ENCODE measurements around the gene COBL.

The COBL gene

GRCh38 chr7:51303142-51303525 lies 13.5 kb downstream of the COBL start:
- DNase-seq (ENCODE audit: low read depth): no peak

DNA sequence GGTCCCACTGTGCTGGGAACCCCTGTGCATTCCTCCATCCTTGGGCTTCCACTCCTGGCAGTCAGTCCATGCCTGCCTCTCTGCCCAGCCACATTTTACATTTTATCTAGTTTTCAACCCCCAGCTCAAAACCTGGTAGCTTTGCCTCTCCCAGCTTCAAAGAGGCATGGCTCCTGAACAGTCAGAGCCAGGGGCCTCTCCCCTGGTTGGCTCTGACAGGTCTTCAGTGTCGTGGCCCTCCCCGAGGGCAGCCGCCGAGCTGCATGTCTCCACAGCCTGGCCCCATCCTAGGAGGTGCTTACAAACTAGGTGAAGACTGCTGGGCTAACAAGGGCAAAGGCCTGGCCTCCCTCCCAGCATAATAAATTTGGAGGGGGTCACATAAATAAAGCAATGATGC lies 14.8 kb downstream of the COBL start:
- DNase-seq (ENCODE audit: low read depth): no peak

DNA sequence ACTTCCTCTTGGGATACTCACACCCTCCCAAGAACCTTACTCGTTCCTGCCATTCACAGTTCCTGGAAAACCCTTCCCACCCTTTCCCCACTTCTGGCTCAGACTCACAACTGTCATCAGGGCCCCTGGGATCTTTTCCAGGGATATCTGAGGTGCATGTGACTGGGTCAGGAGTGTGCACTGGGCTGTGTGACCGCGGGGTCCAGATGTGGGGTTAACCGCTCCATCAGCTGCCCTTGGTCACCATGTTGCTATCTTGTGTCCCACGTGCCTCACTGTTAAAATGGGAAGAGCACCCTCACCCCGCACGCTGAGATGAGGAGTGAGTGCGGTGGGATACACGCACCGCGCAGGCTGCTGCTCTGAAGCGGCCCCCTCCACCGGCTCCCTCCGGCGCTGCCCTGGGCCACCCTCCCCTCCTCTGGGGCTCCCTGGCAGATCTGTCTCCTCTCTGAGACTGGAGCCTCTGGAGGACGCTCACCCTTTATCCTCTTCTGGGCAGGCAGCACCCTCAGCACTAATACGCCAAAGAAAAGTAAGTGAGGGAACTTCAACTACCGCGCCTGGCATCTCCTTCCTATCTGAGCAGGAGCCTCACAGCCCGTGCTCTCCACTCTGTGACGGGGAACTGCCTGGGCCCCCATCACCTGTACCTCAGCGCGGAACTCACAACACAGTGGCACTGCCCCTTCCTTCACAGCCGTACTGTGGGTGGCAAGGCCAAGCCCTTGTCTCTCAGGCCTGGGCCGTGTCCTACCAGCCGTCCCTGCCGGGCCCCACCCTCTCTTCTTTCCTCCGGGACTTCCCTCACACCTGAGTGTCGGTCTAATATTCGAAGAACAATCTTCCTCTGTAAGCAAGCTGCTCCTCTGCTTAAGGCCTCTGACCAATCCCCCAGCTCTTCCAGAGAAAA lies 15.6 kb downstream of the COBL start:
- no peak for DNase-seq (ENCODE audit: low read depth)

DNA sequence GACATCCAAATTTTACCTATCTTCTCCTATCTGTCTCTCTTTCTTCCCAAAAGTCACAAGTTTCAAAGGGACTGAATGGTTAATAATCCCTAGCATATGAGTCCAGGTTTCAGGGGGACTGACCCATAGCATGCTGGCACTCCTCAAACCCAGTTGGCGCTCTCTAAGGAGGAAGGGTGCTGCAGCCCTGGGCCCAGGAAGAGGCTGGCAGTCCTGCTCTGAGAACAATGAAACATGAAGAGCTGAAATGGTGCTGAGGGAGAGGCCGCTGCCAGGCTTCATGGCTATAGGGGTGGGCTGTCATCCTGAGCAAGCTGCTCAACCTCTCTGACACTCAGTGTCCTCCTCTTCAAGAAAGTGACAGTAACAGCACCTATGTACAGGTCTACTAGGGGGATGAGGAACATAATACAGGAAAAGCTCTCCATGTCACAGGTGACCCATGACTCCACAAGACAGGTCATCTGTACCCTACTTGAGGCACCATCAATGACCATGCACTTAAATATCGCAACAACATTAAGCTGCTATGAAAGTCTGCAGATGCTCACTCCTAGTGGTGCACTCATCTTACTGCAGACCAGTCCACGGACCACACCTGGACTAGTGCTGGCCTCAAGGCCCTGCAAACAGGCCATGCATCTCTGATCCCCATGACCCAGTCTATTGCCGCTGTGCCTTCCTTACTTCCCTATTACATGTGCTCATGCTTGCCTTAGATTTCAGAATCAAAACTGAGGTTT lies 17.0 kb downstream of the COBL start:
- DNase-seq (ENCODE audit: low read depth): no peak

DNA sequence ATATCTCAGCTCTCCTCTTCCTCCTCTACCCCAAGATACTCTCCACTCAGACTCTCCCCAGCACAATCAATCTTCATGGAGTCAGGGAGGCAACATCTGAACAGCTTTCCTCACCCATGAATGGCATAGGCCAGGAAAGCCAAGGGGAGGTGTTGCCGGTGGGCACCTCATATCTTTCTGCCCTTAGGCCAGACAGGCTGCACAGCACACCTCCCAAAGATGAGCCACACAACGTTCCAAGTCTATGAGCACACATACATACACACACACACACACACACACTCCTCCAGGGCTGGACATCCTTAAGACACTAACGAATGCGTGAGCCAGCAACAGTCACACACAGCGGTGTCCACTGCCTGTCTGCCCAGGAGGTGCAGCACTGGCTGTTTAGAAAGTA lies 17.7 kb downstream of the COBL start:
- no peak for DNase-seq (ENCODE audit: low read depth)

- no peak for DNase-seq (ENCODE audit: low read depth)
Measured at GRCh38 chr7:51297986-51298385, 18.6 kb downstream of the COBL start.

GRCh38 chr7:51295440-51296245 lies 21.0 kb downstream of the COBL start:
- DNase-seq (ENCODE audit: low read depth): no peak

DNA sequence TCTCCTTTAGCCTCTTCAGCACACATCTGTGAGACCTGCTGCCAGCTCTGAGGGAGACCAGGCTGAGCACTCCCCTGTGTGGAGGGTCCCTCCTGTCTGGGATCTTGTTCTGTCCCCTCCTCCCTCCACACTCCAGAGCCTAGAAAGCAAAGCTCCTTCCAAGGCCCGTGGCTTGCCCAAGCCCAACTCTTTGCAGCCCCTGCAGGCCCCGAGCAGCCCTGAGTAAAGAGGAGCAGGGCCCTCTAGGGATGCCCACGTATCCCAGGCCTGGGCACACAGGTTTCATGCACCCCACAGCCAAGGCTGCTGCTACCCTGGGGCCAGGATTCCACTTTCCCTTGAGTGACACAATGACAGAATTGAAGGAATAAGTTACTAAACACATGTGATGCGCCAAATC lies 24.0 kb downstream of the COBL start:
- DNase-seq (ENCODE audit: low read depth): no peak

DNA sequence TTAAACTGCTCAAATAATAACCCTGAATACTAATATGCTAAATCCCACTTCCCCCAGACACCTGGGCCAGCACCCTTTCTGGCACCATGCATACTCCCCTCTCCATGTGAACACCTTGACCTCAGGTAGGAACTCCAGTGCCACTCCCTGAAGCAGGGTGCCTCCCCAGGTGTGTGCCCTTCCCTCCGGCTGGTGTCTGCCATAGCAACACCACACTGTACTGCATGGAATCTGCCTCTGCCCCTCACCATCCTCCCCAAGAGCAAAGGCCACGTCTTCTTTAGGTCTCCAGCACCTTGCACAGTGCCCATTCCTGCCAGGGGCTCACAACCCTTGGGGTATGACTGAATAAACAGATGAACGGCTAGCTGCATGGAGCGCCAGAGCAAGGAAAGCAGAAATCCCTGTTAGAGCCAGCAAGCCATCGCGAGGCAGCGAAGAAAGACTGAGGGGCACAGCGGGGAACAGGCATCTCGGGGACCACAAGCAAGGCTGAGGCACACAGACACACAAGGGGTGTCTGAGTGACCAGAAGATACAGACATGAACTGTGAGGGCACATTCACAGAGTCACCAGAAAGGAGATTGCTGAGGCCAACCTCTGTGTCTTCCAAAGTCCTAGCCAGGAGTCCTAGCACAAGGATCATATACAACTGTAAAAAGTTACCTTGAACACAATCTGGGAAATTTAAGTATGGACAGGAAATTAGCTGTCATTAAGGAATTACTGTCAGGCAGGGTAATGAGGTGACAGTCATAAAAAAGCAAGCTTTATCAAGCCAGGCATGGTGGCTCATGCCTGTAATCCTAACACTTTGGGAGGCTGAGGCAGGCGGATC lies 25.7 kb downstream of the COBL start:
- no peak for DNase-seq (ENCODE audit: low read depth)

GRCh38 chr7:51290304-51290637 lies 26.3 kb downstream of the COBL start:
- no peak for DNase-seq (ENCODE audit: low read depth)

DNA sequence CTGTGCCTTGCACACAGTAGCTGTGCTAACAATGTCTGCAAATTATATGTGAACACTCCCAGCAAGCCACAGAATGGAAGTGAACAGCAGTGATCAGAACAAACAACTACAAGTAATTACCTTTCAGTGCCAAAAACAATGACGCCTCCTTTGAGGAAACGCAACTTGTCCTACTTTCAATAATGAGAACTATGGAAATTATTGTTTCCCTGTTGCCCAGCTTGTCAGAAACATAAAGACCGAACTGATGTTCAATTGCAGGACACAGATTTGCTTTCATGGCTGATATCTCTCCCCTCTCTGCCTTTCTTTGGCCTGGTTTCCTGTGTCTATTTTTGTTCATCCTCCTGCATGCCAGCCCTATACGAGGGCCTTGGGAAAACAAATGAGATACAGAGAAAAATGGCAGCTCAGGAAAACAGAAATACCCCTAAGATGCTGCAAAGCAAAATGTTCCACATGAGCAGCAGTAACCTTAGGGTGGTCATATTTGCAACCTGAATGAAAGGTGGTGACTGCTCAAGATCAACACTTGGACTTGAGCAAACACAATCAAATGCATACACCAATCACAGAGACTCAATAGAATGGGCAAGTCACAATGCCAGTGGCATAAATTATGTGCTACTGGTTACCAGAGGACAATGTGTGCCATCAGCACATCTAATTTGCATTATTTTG lies 26.8 kb downstream of the COBL start:
- no peak for DNase-seq (ENCODE audit: low read depth)

DNA sequence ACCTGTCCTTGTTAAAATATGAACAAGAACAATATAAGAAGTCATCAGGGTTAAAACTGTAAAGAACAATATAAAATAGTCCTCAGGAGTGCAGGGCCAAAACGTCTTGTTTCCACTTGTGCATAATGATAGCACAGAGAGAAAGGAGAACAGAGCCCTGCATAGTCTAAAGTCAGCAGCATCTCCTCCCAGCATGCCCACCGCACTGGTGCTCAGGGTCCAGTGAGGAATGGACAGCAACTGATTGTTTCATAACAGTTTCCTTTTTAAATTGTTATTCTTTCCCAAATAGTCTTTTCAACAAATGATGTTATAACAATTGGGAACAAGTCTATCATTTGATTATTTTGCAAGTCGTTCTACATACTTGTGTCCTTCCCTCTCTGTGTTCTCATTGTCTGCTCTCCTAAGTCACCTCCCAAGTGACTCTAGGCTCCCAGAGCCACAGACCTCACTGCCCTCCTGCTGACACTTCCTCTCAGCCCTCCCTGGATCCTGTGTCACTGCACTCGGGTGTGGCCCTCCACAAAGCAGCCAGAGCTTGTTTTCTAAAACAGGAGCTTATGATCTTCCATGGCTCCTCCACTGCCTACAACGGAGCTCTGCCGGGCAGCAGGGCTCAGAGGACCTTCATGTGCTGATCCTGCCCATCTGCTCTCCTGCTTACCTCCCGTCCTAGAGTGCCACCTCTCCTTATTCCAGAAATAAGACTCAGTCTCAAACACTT lies 27.6 kb downstream of the COBL start:
- DNase-seq (ENCODE audit: low read depth): no peak

DNA sequence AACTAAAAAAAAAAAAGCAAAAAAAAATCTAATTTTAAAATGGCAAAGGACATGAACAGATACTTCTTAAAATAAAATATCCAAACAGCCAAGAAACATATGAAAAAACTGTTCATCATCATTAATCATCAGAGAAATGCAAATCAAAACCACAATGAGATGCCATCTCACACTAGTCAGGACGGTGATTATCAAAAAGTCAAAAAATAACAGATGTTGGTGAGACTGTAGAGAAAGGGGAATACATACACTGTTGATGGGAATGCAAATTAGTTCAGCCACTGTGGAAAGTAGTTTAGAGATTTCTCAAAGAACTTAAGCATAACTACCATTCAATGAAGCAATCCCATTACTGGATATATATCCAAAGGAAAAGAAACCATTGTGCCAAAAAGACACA lies 30.2 kb downstream of the COBL start:
- DNase-seq (ENCODE audit: low read depth): no peak

DNA sequence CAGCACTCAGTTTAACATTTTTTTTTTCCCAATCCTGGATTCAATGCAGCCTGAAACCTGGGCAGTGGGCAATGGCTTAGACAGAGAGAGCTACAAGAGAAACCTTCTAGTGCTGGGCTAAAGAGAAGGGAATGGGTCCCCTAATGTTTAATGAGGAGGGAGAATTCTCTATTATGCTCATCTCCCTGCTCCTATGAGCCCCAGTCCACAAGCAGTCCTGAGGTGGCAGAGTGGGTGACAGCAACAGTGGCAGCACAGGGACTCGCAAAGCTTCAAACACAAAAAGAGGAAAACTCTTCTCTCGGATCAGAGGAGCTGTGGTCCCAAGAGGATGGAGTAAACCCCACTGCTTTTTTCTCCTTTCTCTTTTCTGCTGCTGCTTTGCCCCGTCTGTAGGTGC lies 36.5 kb downstream of the COBL start:
- no peak for DNase-seq (ENCODE audit: low read depth)

DNA sequence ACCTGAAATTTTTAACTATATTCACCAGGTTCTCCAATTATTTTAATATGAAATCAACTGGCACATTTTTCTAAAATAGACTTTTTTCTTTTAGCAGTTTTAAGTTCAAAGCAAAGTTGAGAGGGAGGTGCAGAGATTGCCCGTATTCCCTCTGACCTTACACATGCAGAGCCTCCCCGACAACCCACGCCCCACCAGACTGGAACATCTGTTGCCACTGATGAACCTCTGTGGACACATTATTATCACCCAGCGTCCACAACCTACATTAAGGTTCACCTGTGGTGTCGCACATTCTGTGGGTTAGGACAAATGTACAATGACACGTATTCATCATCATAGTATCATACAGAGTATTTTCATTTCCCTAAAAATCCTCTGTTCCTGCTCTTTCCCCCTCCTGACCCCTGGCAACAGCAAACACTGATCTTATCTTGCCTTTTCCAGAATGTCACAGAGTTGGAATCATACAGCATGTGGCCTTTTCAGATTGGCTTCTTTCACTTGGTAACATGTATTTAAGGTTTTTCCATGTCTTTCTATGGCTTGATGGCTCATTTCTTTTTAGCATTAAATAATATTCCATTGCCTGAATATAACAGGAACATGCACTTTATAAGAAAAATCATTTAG lies 37.1 kb downstream of the COBL start:
- DNase-seq (ENCODE audit: low read depth): no peak

DNA sequence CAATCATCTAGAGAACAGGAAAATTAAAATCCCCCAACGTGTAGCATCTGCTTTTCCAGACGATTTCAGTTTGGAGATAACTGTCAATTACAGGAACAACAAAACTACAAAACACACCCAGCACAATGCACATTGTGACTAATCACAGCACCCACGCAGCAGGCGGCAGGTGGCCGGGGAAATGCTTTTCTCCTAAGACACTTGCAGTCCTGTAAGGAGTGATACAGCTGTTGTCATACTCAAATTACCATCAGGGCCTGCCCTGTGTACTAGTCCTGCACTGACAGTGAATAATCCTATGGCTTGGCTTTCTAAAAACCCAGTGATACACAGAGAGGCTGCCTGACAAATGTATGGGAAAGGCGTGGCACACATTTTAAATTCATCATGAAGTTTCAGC lies 37.8 kb downstream of the COBL start:
- DNase-seq (ENCODE audit: low read depth): no peak

- DNase-seq (ENCODE audit: low read depth): no peak
Measured at GRCh38 chr7:51276967-51277366, 39.6 kb downstream of the COBL start.

- DNase-seq (ENCODE audit: low read depth): no peak
Measured at GRCh38 chr7:51276091-51276605, 40.5 kb downstream of the COBL start.

GRCh38 chr7:51275532-51275931 lies 41.1 kb downstream of the COBL start:
- no peak for DNase-seq (ENCODE audit: low read depth)

DNA sequence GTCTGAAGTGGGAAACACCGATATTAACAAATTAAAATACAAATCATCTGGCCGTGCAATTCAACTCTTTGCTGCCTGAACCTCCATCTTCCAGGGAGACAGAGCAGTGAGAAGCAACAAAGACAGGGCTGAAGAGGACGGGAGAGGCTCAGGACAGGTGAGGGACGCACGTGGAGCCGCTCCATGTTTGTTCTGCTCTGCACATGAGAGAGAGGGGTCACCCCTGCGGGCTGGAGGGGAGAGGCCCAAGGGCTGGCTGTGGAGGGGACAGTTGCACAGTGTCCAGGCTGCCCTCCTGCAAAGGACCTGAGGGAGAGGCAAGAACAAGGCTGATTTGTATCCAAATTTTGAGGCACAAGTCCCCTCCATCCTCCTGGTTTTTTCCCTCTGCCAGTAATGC lies 41.7 kb downstream of the COBL start:
- DNase-seq (ENCODE audit: low read depth): no peak
